HFF-Myc (cell line): ENCODE measurements around the gene PGLYRP2.

ENCODE experiments used
- DNase-seq: peaks from one replicate; pipeline ENCODE4 v3.0.0-alpha.2; 2011; ENCODE audit warnings: low read depth; ENCODE audit errors: extremely low read depth
- H3K4me3 ChIP-seq: replicated peaks from 2 replicates; pipeline ENCODE4 v1.5.1; 2011; ENCODE audit warnings: low read depth, mild to moderate bottlenecking, control low read depth, low read length
- CTCF ChIP-seq: IDR thresholded peaks from 2 replicates; pipeline ENCODE4 v1.5.1; 2012; ENCODE audit warnings: mild to moderate bottlenecking, low read depth, low read length, control low read depth; ENCODE audit errors: missing control alignments

The PGLYRP2 gene

GRCh38 chr19:15464394-15465385 is 14.6 kb downstream of the PGLYRP2 start, which contains the start of gene RASAL3:
Gene RASAL3 (minus strand): TSS chr19:15464544. CDS start chr19:15464358, 186 bp downstream.
- H3K4me3 ChIP-seq, result no peak within 1 kb of the TSS
- DNase-seq, result no peak
- TF ChIP-seq CTCF, result no peak

GRCh38 chr19:15463861-15464371 is 15.4 kb downstream of the PGLYRP2 start:
- no peak overlapping the region for H3K4me3 ChIP-seq
- no peak for DNase-seq
- TF ChIP-seq CTCF, result no peak

- no peak for TF ChIP-seq CTCF
- no peak for DNase-seq
- no peak overlapping the region for H3K4me3 ChIP-seq
Observed at GRCh38 chr19:15461694-15462093, 17.6 kb downstream of the PGLYRP2 start.

- DNase-seq, result no peak
- no peak overlapping the region for H3K4me3 ChIP-seq
- TF ChIP-seq CTCF, result no peak
Observed at GRCh38 chr19:15457701-15458484, 21.4 kb downstream of the PGLYRP2 start.

- DNase-seq, result no peak
- no peak for TF ChIP-seq CTCF
- no peak overlapping the region for H3K4me3 ChIP-seq
Observed at GRCh38 chr19:15456871-15457700, 22.2 kb downstream of the PGLYRP2 start.

GRCh38 chr19:15456441-15456840 is 22.9 kb downstream of the PGLYRP2 start:
- TF ChIP-seq CTCF, result no peak
- no peak overlapping the region for H3K4me3 ChIP-seq
- DNase-seq, result no peak
